H1 (cell line): ENCODE data around the gene RPL38. TPM values are rescaled to one million over a fixed set of nuclear protein-coding genes. Genes with fewer than 3 reads are reported as not detected.

ENCODE experiments used
- CTCF ChIA-PET: fragments of 300-600 bp; sonication (Branson Sonifier 250); formaldehyde crosslinking; loops from one replicate; lab custom pipeline; 2021; ENCODE audit not compliant: partially characterized antibody; lab: Charles Lee
- POLR2A ChIA-PET: fragments of 300-600 bp; sonication (Branson Sonifier 250); formaldehyde crosslinking; loops from one replicate; lab custom pipeline; 2021; ENCODE audit warnings: inconsistent platforms; ENCODE audit not compliant: partially characterized antibody; lab: Charles Lee
- DNase-seq, 2 experiments: peaks; one replicate each; pipeline versions ENCODE4 v3.0.0 to v3.0.0-alpha.2; 2010 to 2022; ENCODE audit warnings: low spot score in 2 of 2, low read depth in 1 of 2, mixed read lengths in 1 of 2
- FAIRE-seq: peaks from 2 replicates; lab custom pipeline; 2011; peaks lifted over from hg19 to GRCh38; lab: Jason Lieb, UNC
- H2AFZ ChIP-seq: 2 replicates; pipeline ENCODE4 v1.8.1; 2012; ENCODE audit warnings: low read length, inconsistent platforms
- H2AK5ac ChIP-seq: 2 replicates; pipeline ENCODE4 v1.6.1; 2013; ENCODE audit warnings: low read depth, low read length
- H2BK120ac ChIP-seq: replicated peaks from 2 replicates; pipeline ENCODE3; 2013; ENCODE audit warnings: low read depth, low read length, inconsistent platforms
- H2BK12ac ChIP-seq: 2 replicates; pipeline ENCODE4 v1.6.1; 2013; ENCODE audit warnings: low read depth, low read length
- H2BK15ac ChIP-seq: 2 replicates; pipeline ENCODE4 v1.6.1; 2013; ENCODE audit warnings: low read length
- H2BK20ac ChIP-seq: 2 replicates; pipeline ENCODE4 v1.6.1; 2013; ENCODE audit warnings: low read length
- H2BK5ac ChIP-seq: 2 replicates; pipeline ENCODE4 v1.6.1; 2013; ENCODE audit warnings: low read depth, low read length
- H3K14ac ChIP-seq: 2 replicates; pipeline ENCODE4 v1.6.1; 2013; ENCODE audit warnings: inconsistent platforms; ENCODE audit not compliant: insufficient read length
- H3K18ac ChIP-seq: 2 replicates; pipeline ENCODE4 v1.6.1; 2013; ENCODE audit warnings: low read length; ENCODE audit errors: extremely low read depth
- H3K23ac ChIP-seq: 2 replicates; pipeline ENCODE4 v1.6.1; 2013; ENCODE audit warnings: inconsistent platforms; ENCODE audit not compliant: insufficient read length
- H3K23me2 ChIP-seq: 2 replicates; pipeline ENCODE4 v1.6.1; 2013; ENCODE audit warnings: low read depth, low read length
- H3K27ac ChIP-seq: 2 replicates; pipeline ENCODE4 v1.6.1; 2011; ENCODE audit warnings: low read depth, low read length, inconsistent platforms
- H3K27me3 ChIP-seq, 4 experiments: replicated peaks in 1 of 4; 1 replicate in 1 of 4; 2 replicates in 3 of 4; pipeline versions ENCODE4 v1.6.1 to v1.8.1; 2011 to 2013; ENCODE audit warnings: low read length in 3 of 4, mild to moderate bottlenecking in 3 of 4, inconsistent platforms in 2 of 4, mixed read lengths in 2 of 4, moderate library complexity in 1 of 4; ENCODE audit not compliant: control insufficient read depth in 3 of 4, insufficient read depth in 3 of 4; ENCODE audit errors: extremely low read depth in 1 of 4
- H3K36me3 ChIP-seq, 4 experiments: 2 replicates each; pipeline versions ENCODE4 v1.6.1 to v1.8.1; 2011 to 2013; ENCODE audit warnings: mild to moderate bottlenecking in 4 of 4, low read length in 3 of 4, moderate library complexity in 2 of 4, control low read depth in 1 of 4, inconsistent platforms in 1 of 4; ENCODE audit not compliant: insufficient read depth in 4 of 4, control insufficient read depth in 2 of 4
- H3K4ac ChIP-seq: replicated peaks from 2 replicates; pipeline ENCODE3; 2013; ENCODE audit warnings: low read length, low read depth, mixed read lengths, inconsistent platforms; ENCODE audit not compliant: insufficient read length
- H3K4me1 ChIP-seq, 4 experiments: replicated peaks in 1 of 4; 1 replicate in 1 of 4; 2 replicates in 3 of 4; pipeline versions ENCODE4 v1.6.1 to v1.8.1; 2011 to 2013; ENCODE audit warnings: low read length in 3 of 4, inconsistent platforms in 2 of 4, mixed read lengths in 1 of 4; ENCODE audit not compliant: insufficient read depth in 4 of 4, control insufficient read depth in 3 of 4
- H3K4me2 ChIP-seq, 2 experiments: 2 replicates each; pipeline versions ENCODE4 v1.6.1 to v1.8.1; 2011 to 2013; ENCODE audit warnings: low read depth in 2 of 2, low read length in 2 of 2, control low read depth in 1 of 2, inconsistent platforms in 1 of 2, mild to moderate bottlenecking in 1 of 2; ENCODE audit not compliant: insufficient read depth in 1 of 2
- H3K4me3 ChIP-seq, 4 experiments: fragments of 200-600, 300-600 bp in 1 of 4; sonication (generic), shearing (Covaris generic), sonication (Bioruptor Twin) in 1 of 4; 2 replicates each; pipeline versions ENCODE4 v1.5.1 to v1.8.1; 2011 to 2016; ENCODE audit warnings: low read length in 4 of 4, low read depth in 3 of 4, control low read depth in 2 of 4, inconsistent platforms in 2 of 4, mild to moderate bottlenecking in 2 of 4, mixed read lengths in 1 of 4, moderate library complexity in 1 of 4; ENCODE audit not compliant: insufficient read depth in 2 of 4; ENCODE audit errors: extremely low read depth in 1 of 4
- H3K56ac ChIP-seq: replicated peaks from 2 replicates; pipeline ENCODE3; 2013; ENCODE audit warnings: low read depth, mild to moderate bottlenecking, mixed read lengths, low read length, inconsistent platforms; ENCODE audit not compliant: insufficient read length
- H3K79me1 ChIP-seq: 2 replicates; pipeline ENCODE4 v1.6.1; 2013; ENCODE audit warnings: low read depth, low read length, control low read depth
- H3K79me2 ChIP-seq, 2 experiments: 2 replicates each; pipeline versions ENCODE4 v1.6.1 to v1.8.1; 2012 to 2013; ENCODE audit warnings: low read length in 2 of 2, mild to moderate bottlenecking in 2 of 2, inconsistent platforms in 1 of 2; ENCODE audit not compliant: insufficient read depth in 2 of 2, control insufficient read depth in 1 of 2
- H3K9ac ChIP-seq, 4 experiments: replicated peaks in 1 of 4; 1 replicate in 1 of 4; 2 replicates in 3 of 4; pipeline versions ENCODE4 v1.6.1 to v1.8.1; 2011 to 2013; ENCODE audit warnings: low read depth in 3 of 4, low read length in 3 of 4, control low read depth in 2 of 4, mild to moderate bottlenecking in 2 of 4, moderate library complexity in 2 of 4, inconsistent platforms in 1 of 4; ENCODE audit errors: extremely low read depth in 1 of 4
- H3K9me3 ChIP-seq, 2 experiments: 2 replicates each; pipeline versions ENCODE4 v1.6.1 to v1.8.1; 2012 to 2013; ENCODE audit warnings: mild to moderate bottlenecking in 2 of 2, moderate library complexity in 2 of 2, control low read depth in 1 of 2, inconsistent platforms in 1 of 2, low read depth in 1 of 2, low read length in 1 of 2, mixed read lengths in 1 of 2; ENCODE audit not compliant: insufficient read depth in 2 of 2
- H4K20me1 ChIP-seq, 2 experiments: replicated peaks in 1 of 2; 2 replicates each; pipeline versions ENCODE3 to v1.8.1; 2011 to 2013; ENCODE audit warnings: inconsistent platforms in 2 of 2, low read length in 2 of 2, mild to moderate bottlenecking in 1 of 2; ENCODE audit not compliant: insufficient read depth in 2 of 2, control insufficient read depth in 1 of 2
- H4K5ac ChIP-seq: 2 replicates; pipeline ENCODE4 v1.6.1; 2013; ENCODE audit warnings: low read length, low read depth, mixed read lengths, inconsistent platforms; ENCODE audit not compliant: insufficient read length
- H4K8ac ChIP-seq: 2 replicates; pipeline ENCODE4 v1.8.0; 2013; ENCODE audit warnings: mild to moderate bottlenecking, moderate library complexity, low read length, inconsistent platforms; ENCODE audit not compliant: insufficient read depth; ENCODE audit errors: extremely low read depth
- H4K91ac ChIP-seq: replicated peaks from 2 replicates; pipeline ENCODE3; 2013; ENCODE audit warnings: low read length, mixed read lengths, inconsistent platforms; ENCODE audit not compliant: insufficient read length
- ASH2L ChIP-seq: fragments of 200-600, 300-600 bp; sonication (generic); IDR thresholded peaks from one replicate; pipeline ENCODE4 v1.7.1; 2017; ENCODE audit warnings: low read length
- BACH1 ChIP-seq: IDR thresholded peaks from 2 replicates; pipeline ENCODE4 v1.6.1; 2012; ENCODE audit warnings: low read length, improper control_type of control experiment
- FOSL1 ChIP-seq: IDR thresholded peaks from 2 replicates; pipeline ENCODE4 v1.6.1; 2011; ENCODE audit warnings: mild to moderate bottlenecking, low read depth, low read length, moderate library complexity; ENCODE audit not compliant: insufficient read depth
- SRF ChIP-seq: IDR thresholded peaks from 2 replicates; pipeline ENCODE4 v1.6.1; 2011; ENCODE audit warnings: mild to moderate bottlenecking, low read depth, low read length, moderate library complexity
- WGBS, 2 experiments: shearing (Covaris generic) in 1 of 2; methylation state at CpG; one replicate each; pipeline versions ENCODE4 v1.1.6 to v1.1.7; 2013 to 2015; ENCODE audit warnings: low lambda C conversion rate in 2 of 2, mixed read lengths in 2 of 2, inconsistent platforms in 1 of 2, low coverage in 1 of 2, missing lambda C conversion rate in 1 of 2; ENCODE audit not compliant: insufficient replicate concordance in 2 of 2, insufficient coverage in 1 of 2, insufficient read length in 1 of 2; ENCODE audit errors: extremely low coverage in 1 of 2, missing lambda C conversion rate in 1 of 2; 5-methylcytosine and 5-hydroxymethylcytosine counted together
- polyA plus RNA-seq, 7 experiments: library from polyadenylated mRNA; depleted of rRNA in 3 of 7; stranded (reverse) in 5 of 7; unstranded in 2 of 7; fragments of >200 nt in 5 of 7; fragments of 200-250 nt in 2 of 7; gene quantifications; 1 replicate in 5 of 7; 2 replicates in 1 of 7; 4 replicates in 1 of 7; pipeline versions ENCODE4 v1.2.1 to v1.2.3, GENCODE V29; 2011 to 2013; ENCODE audit warnings: missing spikeins in 2 of 7, mixed read lengths in 2 of 7
- total RNA-seq: library from RNA; stranded (reverse); fragmentation: NEBNext Ultra II Directional; extraction: Animal tissue kit (Norgen Biotek cat#: 25700); gene quantifications from 2 replicates; pipeline ENCODE4 v1.2.1, GENCODE V29; 2021

The RPL38 gene
- total and polyA plus RNA-seq, 2 of the 8 experiments (the other 6 are each of a cell fraction or from before 2014, with no cell fraction given), result 412 to 1,195 TPM

- Histone ChIP-seq H4K91ac (no peak overlapping the region), H4K5ac (no peak overlapping the region), H2BK20ac (no peak overlapping the region), H2BK15ac (no peak overlapping the region), H3K4me1 (0 out of 7 replicates have a peak, but pooled peaks cover 0 to 4% (median 0%) of the 10 kb centered on the region in 4 experiments), H3K9me3 (no peaks in the 10 kb centered on the region), H3K4ac (no peak overlapping the region), H3K79me2 (no peaks in the 10 kb centered on the region), H3K36me3 (no peaks in the 10 kb centered on the region), H3K4me3 (no peak overlapping the region), H3K4me2 (no peak overlapping the region), H2BK12ac (no peak overlapping the region), H3K9ac (no peak overlapping the region), H4K20me1 (peaks cover 0 to 2% of the 10 kb centered on the region in 2 experiments), H3K79me1 (no peaks in the 10 kb centered on the region), H2AK5ac (no peak overlapping the region), H2AFZ (no peak overlapping the region), H3K14ac (no peak overlapping the region), H2BK5ac (no peak overlapping the region), H3K23me2 (no peaks in the 10 kb centered on the region), H3K18ac (no peak overlapping the region), H3K56ac (no peak overlapping the region), H2BK120ac (no peak overlapping the region), H3K27me3 (no peaks in the 10 kb centered on the region), H3K23ac (no peak overlapping the region), H4K8ac (0 out of 2 replicates have a peak overlapping the region, but pooled peaks have one; percentile 20), H3K27ac (no peak overlapping the region)
- TF ChIP-seq SRF (no peak), ASH2L (no peak), FOSL1 (no peak), BACH1 (no peak)
- 85% methylated on average over 8 of the region's 8 CpGs; no CpG with 5 or more reads in 1 of the 2 experiments for WGBS, 2 experiments
- DNase-seq (no peak), FAIRE-seq (no peak)
- ChIA-PET POLR2A (interaction anchor here (0.8 to 1.4 kb wide), 2 partner anchors 19 to 61 kb away, joined by 3 read pairs; no protein-coding TSS in a partner anchor), CTCF (interaction anchor here (0.5 to 5.1 kb wide), 9 partner anchors 11 to 523 kb away, joined by 3 to 23 read pairs (median 7); no protein-coding TSS in a partner anchor)
Observed at GRCh38 chr17:74180336-74180735, 23.1 kb upstream of the RPL38 start.
